Measurements from ENCODE around the gene CHMP4B.

Gene CHMP4B

GRCh38 chr20:33899106-33899505, 88.0 kb downstream of the CHMP4B start:
- no peak for TF ChIP-seq CTCF (IDR thresholded peaks at IDR 0.05)
- no peak for TF ChIP-seq ZFX (IDR thresholded peaks at IDR 0.05; ENCODE audit: borderline replicate concordance)
- H3K27ac ChIP-seq, result no peak overlapping the region

- TF ChIP-seq ZFX (IDR thresholded peaks at IDR 0.05; ENCODE audit: borderline replicate concordance) (no peak), CTCF (IDR thresholded peaks at IDR 0.05) (no peak)
- no peak overlapping the region for H3K27ac ChIP-seq
Observed at GRCh38 chr20:33900521-33901131, 89.5 kb downstream of the CHMP4B start.

GRCh38 chr20:33901132-33901523, 90.0 kb downstream of the CHMP4B start:
- TF ChIP-seq ZFX (IDR thresholded peaks at IDR 0.05; ENCODE audit: borderline replicate concordance) (no peak), CTCF (IDR thresholded peaks at IDR 0.05) (no peak)
- no peak overlapping the region for H3K27ac ChIP-seq

GRCh38 chr20:33902011-33902410, 90.9 kb downstream of the CHMP4B start:
- H3K27ac ChIP-seq, result no peak overlapping the region
- no peak for TF ChIP-seq ZFX (IDR thresholded peaks at IDR 0.05; ENCODE audit: borderline replicate concordance)
- TF ChIP-seq CTCF (IDR thresholded peaks at IDR 0.05), result no peak
